Endothelial cell of umbilical vein (primary cell): ENCODE results near the gene ANKRD44. TPM values are rescaled to one million over a fixed set of nuclear protein-coding genes. Genes with fewer than 3 reads are reported as not detected.

Source experiments
- BruUV-seq: library from RNA; stranded (reverse); fragments of 400-500 nt; replicated peaks from 2 replicates; lab custom pipeline; 2021; lab: Mats Ljungman, UMichigan
- CTCF ChIA-PET: fragments of 300-600, 350-600 bp; sonication (Branson Sonifier 250); formaldehyde crosslinking; loops from one replicate; lab custom pipeline; 2021; ENCODE audit warnings: antibody characterized with exemption, inconsistent platforms; lab: Charles Lee
- POLR2A ChIA-PET: fragments of 300-600, 350-600 bp; sonication (Branson Sonifier 250); formaldehyde crosslinking; loops from one replicate; lab custom pipeline; 2021; ENCODE audit warnings: antibody characterized with exemption, inconsistent platforms; lab: Charles Lee
- DNase-seq: peaks from one replicate; pipeline ENCODE4 v3.0.0-alpha.2; 2011; ENCODE audit warnings: low read depth, low spot score
- FAIRE-seq: peaks from 2 replicates; lab custom pipeline; 2011; peaks lifted over from hg19 to GRCh38; lab: Jason Lieb, UNC
- H2AFZ ChIP-seq: 2 replicates; pipeline ENCODE4 v1.6.0; 2012; ENCODE audit warnings: low read depth, low read length, control low read depth, inconsistent platforms
- H3K27ac ChIP-seq: 2 replicates; pipeline ENCODE4 v1.5.1; 2011; ENCODE audit warnings: low read depth, mild to moderate bottlenecking, control low read depth, low read length, moderate library complexity; ENCODE audit not compliant: insufficient read depth
- H3K27me3 ChIP-seq, 2 experiments: 2 replicates each; pipeline versions ENCODE4 v1.6.0 to v1.6.1; 2011; ENCODE audit warnings: low read length in 2 of 2, mixed read lengths in 1 of 2; ENCODE audit not compliant: control insufficient read depth in 2 of 2, insufficient read depth in 2 of 2
- H3K36me3 ChIP-seq, 2 experiments: 2 replicates in 1 of 2; 3 replicates in 1 of 2; pipeline ENCODE4 v1.5.1; 2011; ENCODE audit warnings: low read length in 2 of 2, mild to moderate bottlenecking in 1 of 2, moderate library complexity in 1 of 2; ENCODE audit not compliant: control insufficient read depth in 2 of 2, insufficient read depth in 2 of 2; ENCODE audit errors: extremely low read depth in 1 of 2
- H3K4me1 ChIP-seq: 3 replicates; pipeline ENCODE4 v1.5.1; 2011; ENCODE audit warnings: mild to moderate bottlenecking, low read length; ENCODE audit not compliant: control insufficient read depth, insufficient read depth; ENCODE audit errors: extremely low read depth
- H3K4me2 ChIP-seq: 2 replicates; pipeline ENCODE4 v1.6.1; 2011; ENCODE audit warnings: low read length, control low read depth, mixed read lengths; ENCODE audit not compliant: insufficient read depth
- H3K4me3 ChIP-seq, 3 experiments: fragments of 200-600 bp in 1 of 3; sonication (generic), shearing (Covaris generic) in 1 of 3; replicated peaks in 1 of 3; 2 replicates each; pipeline ENCODE4 v1.5.1; 2011 to 2016; ENCODE audit warnings: control low read depth in 3 of 3, low read length in 3 of 3, mild to moderate bottlenecking in 2 of 3, inconsistent platforms in 1 of 3, low read depth in 1 of 3, moderate library complexity in 1 of 3; ENCODE audit not compliant: insufficient read depth in 1 of 3
- H3K79me2 ChIP-seq: 2 replicates; pipeline ENCODE4 v1.6.0; 2012; ENCODE audit warnings: low read length, inconsistent platforms; ENCODE audit not compliant: control insufficient read depth, insufficient read depth
- H3K9ac ChIP-seq: replicated peaks from 2 replicates; pipeline ENCODE3; 2011; ENCODE audit warnings: low read length, control low read depth; ENCODE audit not compliant: insufficient read depth; ENCODE audit errors: extremely low read depth
- H3K9me1 ChIP-seq: replicated peaks from 3 replicates; pipeline ENCODE4 v1.6.0; 2011; ENCODE audit warnings: mild to moderate bottlenecking, low read length; ENCODE audit not compliant: control insufficient read depth, insufficient read depth; ENCODE audit errors: extremely low read depth
- H3K9me3 ChIP-seq: replicated peaks from 2 replicates; pipeline ENCODE4 v1.5.1; 2012; ENCODE audit warnings: low read length, inconsistent platforms; ENCODE audit not compliant: control insufficient read depth, insufficient read depth
- H4K20me1 ChIP-seq: replicated peaks from 2 replicates; pipeline ENCODE3; 2011; ENCODE audit warnings: mild to moderate bottlenecking, low read length; ENCODE audit not compliant: control insufficient read depth, insufficient read depth; ENCODE audit errors: extremely low read depth
- CTCF ChIP-seq, 2 donors: IDR thresholded peaks; 1 replicate in 1 of 2; 2 replicates in 1 of 2; pipeline ENCODE4 v1.5.1; 2011; ENCODE audit warnings: low read length in 2 of 2, mild to moderate bottlenecking in 2 of 2, moderate library complexity in 2 of 2, control low read depth in 1 of 2, inconsistent platforms in 1 of 2, low read depth in 1 of 2; ENCODE audit not compliant: insufficient read depth in 1 of 2; ENCODE audit errors: extremely low read depth in 1 of 2
- EZH2 ChIP-seq: IDR thresholded peaks from 2 replicates; pipeline ENCODE4 v1.6.1; 2012; ENCODE audit warnings: borderline replicate concordance, low read depth, mild to moderate bottlenecking, moderate library complexity, low read length, inconsistent platforms; ENCODE audit not compliant: severe bottlenecking
- FOS ChIP-seq: IDR thresholded peaks from 2 replicates; pipeline ENCODE4 v1.6.1; 2011; ENCODE audit warnings: mild to moderate bottlenecking, low read length, moderate library complexity, borderline replicate concordance; ENCODE audit not compliant: insufficient read depth
- GATA2 ChIP-seq: IDR thresholded peaks from 2 replicates; pipeline ENCODE4 v1.7.0; 2011; ENCODE audit warnings: low read depth, mild to moderate bottlenecking, moderate library complexity, mixed read lengths, low read length; ENCODE audit not compliant: insufficient read length, insufficient read depth
- JUN ChIP-seq: IDR thresholded peaks from 2 replicates; pipeline ENCODE4 v1.6.1; 2011; ENCODE audit warnings: borderline replicate concordance, low read depth; ENCODE audit not compliant: insufficient read length, insufficient read depth
- MAX ChIP-seq: IDR thresholded peaks from 2 replicates; pipeline ENCODE4 v1.6.1; 2011; ENCODE audit not compliant: insufficient read depth, insufficient read length
- MYC ChIP-seq: IDR thresholded peaks from one replicate; pipeline ENCODE4 v1.6.1; 2011; ENCODE audit warnings: mild to moderate bottlenecking, low read depth, low read length
- POLR2A ChIP-seq: IDR thresholded peaks from 2 replicates; pipeline ENCODE4 v1.6.1; 2012; ENCODE audit warnings: low read depth, mild to moderate bottlenecking, control low read depth, low read length
- POLR2AphosphoS5 ChIP-seq: IDR thresholded peaks from 2 replicates; pipeline ENCODE4 v1.6.1; 2012; ENCODE audit warnings: low read depth, mild to moderate bottlenecking, control low read depth, low read length, moderate library complexity; ENCODE audit not compliant: insufficient read depth
- dilution Hi-C: fragments of 300-500 bp; cut with MboI; formaldehyde crosslinking; loops from one replicate; pipeline ENCODE4 v1.15.0; 2019; ENCODE audit warnings: low sequenced_read_pairs; ENCODE audit not compliant: extremely low pct_ligation_motif_present
- intact Hi-C: fragments of 100-400 bp; cut with micrococcal nuclease; formaldehyde crosslinking; loops from one replicate; pipeline ENCODE4 v1.10.0; 2022
- polyA plus RNA-seq, 4 experiments: library from polyadenylated mRNA; depleted of rRNA in 3 of 4; stranded (reverse) in 3 of 4; unstranded in 1 of 4; fragments of >200 nt; gene quantifications; 2 replicates each; pipeline versions ENCODE4 v1.2.1 to v1.2.3, GENCODE V29; 2011 to 2012; ENCODE audit warnings: missing spikeins in 1 of 4
- total RNA-seq: library from RNA; stranded (reverse); gene quantifications from 2 replicates; pipeline ENCODE4 v1.2.3, GENCODE V29; 2021

ANKRD44 gene
- total and polyA plus RNA-seq, 2 donors (not counting 3 experiments of a cell fraction or from before 2014, with no cell fraction given) = 3.4 to 6.1 TPM

GRCh38 chr2:197339016-197339415, 28.4 kb upstream of the ANKRD44 start:
- Histone ChIP-seq H3K27me3 (no peaks in the 10 kb centered on the region), H3K4me3 (no peak overlapping the region), H3K9ac (no peak overlapping the region), H3K79me2 (no peaks in the 10 kb centered on the region), H3K4me2 (no peak overlapping the region), H3K9me3 (no peaks in the 10 kb centered on the region), H2AFZ (no peak overlapping the region), H3K9me1 (no peaks in the 10 kb centered on the region), H3K4me1 (no peaks in the 10 kb centered on the region), H4K20me1 (no peaks in the 10 kb centered on the region), H3K36me3 (no peaks in the 10 kb centered on the region), H3K27ac (no peak overlapping the region)
- no TSS peak for BruUV-seq
- dilution Hi-C loops = no loop called here
- intact Hi-C loops = no loop called here
- no peak for DNase-seq
- CTCF ChIA-PET = interaction anchor here (0.9 kb wide), 1 partner anchor 16 kb away, joined by 3 read pairs; no protein-coding TSS in a partner anchor
- POLR2A ChIA-PET = no interaction called here
- no peak for FAIRE-seq
- no peak for TF ChIP-seq POLR2AphosphoS5
- TF ChIP-seq FOS = no peak
- TF ChIP-seq POLR2A = no peak
- TF ChIP-seq MAX = no peak
- TF ChIP-seq GATA2 = no peak
- TF ChIP-seq EZH2 = no peak
- no peak for TF ChIP-seq CTCF (IDR thresholded peaks at IDR 0.05; ENCODE audit: extremely low read depth in 1 of 2, insufficient read depth in 1 of 2, low read depth in 1 of 2, low read length in 2 of 2)
- TF ChIP-seq MYC = no peak
- TF ChIP-seq JUN = no peak
